ENCODE results near the gene PTPRO.

- no peak for TF ChIP-seq POLR2A (IDR thresholded peaks at IDR 0.05)
- TF ChIP-seq CTCF (IDR thresholded peaks at IDR 0.05 in 4 of 5, conservative IDR thresholded peaks at IDR 0.05 in 1 of 5) = no peak
Observed at GRCh38 chr12:15538881-15539280, 216.6 kb downstream of the PTPRO start.

All from gastrocnemius medialis (tissue), 4 donors.